Activated CD4-positive, CD25-positive, alpha-beta regulatory T cell treated with anti-CD3 and anti-CD28 coated beads, Interleukin-2, amount 50 U/mL, for 24 hours (primary cell): ENCODE measurements around the gene AFF1.
"Not testable (repeated sequence)": the region's sequence is repeated elsewhere in the genome, so short reads cannot be mapped to it uniquely, and the experiment has no call there.

Source experiments
- ATAC-seq, 2 donors: fragments of 150-1000 bp; cut with Tn5 transposase; one replicate each; pipeline ENCODE4 v1.10.0; 2021; ENCODE audit warnings: mild to moderate bottlenecking in 1 of 2, moderate library complexity in 1 of 2

The AFF1 gene

DNA sequence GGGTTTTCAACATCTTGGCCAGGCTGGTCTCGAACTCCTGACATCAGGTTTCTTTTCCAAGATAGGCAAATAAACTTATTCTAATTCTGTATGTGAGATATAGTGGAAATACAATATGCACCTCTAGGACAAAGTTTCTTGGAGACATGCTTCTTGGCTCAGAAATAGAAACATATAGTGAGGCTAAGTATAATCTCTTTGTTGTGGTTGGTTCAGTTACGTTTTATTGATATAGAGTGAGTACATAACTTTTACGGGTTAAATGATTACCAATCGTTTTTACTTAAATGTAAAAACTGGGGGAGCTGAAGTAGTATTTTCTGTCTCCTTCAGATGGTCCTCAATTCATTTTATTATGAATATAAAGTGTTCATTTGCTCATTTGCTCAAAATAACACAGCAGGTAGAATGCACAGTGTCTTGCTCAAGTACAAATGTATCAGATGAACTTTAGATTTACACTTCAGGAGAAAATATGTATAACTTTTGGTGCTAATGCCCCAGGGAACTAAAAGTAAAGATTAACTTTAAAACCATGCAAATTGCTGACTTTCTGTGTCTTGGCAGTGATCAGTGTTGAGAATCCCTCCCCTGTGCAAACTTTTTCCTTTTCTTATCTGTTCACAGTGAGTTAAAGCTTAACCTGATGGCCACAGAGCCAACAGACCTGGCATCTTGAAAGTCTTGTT is 77.6 kb downstream of the AFF1 start:
- ATAC-seq: no peak

- ATAC-seq: not testable (repeated sequence)
Measured at GRCh38 chr4:87012954-87013308, 78.1 kb downstream of the AFF1 start.

DNA sequence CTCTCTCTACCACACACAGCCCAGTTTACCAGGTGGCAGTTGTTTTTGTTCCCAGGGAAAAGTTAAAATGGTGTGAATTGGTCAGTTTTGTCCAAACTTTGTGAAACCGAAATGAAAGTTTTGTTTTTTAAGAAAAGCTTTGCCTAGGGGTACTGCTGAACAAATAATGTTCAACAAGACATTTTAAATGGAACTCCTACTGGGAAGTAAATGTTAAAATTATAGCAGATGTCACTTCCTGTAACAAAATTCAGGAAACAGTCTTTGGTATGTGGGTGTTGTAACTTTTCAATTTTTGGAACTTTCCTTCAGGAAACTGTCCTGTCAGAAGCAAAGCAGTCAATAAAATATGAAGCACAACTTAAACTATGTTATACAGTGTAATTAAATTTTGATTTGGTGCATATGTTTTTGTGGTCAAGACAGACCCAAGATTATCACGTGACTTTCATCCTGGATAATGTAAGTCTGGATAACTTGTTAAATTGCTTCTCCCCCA is 79.5 kb downstream of the AFF1 start:
- no peak for ATAC-seq

DNA sequence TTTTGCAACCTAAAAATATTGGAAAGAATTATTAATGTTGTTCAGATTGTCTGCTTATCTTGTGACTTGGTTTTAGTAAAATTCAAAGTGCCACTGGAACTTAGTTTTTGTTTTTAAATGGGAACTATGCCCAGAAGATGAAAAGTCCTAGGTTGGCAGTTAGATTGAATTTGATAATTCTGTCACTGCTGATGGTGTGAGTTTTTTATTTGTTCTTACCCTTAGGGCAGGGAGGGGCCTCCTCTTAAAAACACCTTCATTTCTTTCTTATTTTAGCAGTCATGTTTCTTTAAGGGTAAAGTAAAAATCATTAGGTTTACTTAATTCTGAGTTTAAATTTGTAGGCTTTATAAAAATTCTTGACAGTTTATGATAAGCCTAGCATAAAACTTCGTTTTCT is 80.6 kb downstream of the AFF1 start:
- no peak for ATAC-seq

GRCh38 chr4:87017580-87018342 is 83.0 kb downstream of the AFF1 start:
- ATAC-seq: peak; percentile 81 to 85

DNA sequence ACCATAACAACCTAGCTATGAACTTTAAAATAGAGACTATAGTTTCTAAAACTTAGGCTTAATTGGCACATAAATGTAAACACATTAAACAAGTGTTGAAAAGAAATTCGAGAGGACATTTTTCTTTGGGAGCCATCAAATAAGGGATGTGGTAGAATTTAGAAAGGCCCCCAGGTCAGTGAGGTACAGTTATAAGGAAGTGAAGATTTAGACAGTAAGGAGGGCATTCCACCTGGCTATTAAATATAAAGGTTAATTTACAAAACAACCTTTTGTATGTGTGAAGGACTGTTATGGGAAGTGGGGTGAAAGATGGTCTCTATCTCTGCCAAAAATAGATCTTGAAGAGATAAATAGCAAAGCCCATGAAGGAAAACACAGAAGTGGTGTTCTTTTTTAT is 83.9 kb downstream of the AFF1 start:
- ATAC-seq: no peak

GRCh38 chr4:87019246-87019791 is 84.5 kb downstream of the AFF1 start:
- ATAC-seq: no peak

- ATAC-seq: no peak
Measured at GRCh38 chr4:87019898-87020297, 85.1 kb downstream of the AFF1 start.

- ATAC-seq: no peak
Measured at GRCh38 chr4:87024201-87024600, 89.4 kb downstream of the AFF1 start.

DNA sequence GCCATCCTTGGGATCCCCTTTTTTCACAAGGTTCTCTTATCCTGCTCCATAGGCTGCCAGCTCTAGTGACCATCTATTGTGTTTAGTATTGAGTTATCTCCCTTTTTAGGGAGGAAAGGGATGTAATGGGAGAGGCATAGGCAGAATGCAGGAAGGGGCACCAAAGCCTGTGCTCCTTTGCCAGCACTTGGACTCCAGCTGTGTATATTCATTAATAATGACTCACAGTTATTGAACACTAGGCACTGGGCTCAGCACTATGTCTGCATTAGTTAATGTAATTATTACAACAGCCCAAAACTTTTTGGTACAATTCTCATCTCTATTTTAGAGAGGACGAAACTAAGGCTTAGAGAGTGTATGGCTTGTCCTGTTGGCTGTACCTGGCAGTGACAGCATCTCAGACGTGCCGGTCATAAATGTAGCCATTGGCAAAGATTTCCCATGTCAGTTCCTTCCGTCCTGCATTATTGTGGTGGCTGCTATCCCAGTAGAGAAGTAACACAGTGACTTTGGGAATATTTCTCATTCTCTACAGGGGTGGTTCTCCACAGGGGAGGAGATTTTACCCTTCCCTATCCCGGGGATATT is 90.3 kb downstream of the AFF1 start:
- ATAC-seq: no peak

DNA sequence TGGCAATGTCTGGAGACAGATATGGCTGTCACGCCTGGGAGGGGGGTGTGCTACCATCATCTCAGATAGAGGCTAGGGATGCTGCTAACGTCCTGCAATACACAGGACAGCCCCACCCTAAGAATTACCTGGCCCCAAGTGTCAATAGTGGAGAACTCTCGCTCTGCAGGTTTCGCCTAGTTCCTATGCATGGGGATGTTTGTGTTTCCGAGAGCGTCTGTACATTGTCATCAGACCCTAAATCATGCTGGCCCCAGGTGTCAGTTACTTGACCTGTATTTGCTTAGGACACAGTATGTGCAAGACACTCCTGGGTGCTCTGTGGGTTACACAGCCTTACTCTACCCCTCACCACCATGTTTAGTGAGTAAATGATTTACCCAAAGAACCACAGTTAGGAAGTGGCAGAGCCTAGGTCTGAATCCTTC is 90.8 kb downstream of the AFF1 start:
- ATAC-seq: no peak

DNA sequence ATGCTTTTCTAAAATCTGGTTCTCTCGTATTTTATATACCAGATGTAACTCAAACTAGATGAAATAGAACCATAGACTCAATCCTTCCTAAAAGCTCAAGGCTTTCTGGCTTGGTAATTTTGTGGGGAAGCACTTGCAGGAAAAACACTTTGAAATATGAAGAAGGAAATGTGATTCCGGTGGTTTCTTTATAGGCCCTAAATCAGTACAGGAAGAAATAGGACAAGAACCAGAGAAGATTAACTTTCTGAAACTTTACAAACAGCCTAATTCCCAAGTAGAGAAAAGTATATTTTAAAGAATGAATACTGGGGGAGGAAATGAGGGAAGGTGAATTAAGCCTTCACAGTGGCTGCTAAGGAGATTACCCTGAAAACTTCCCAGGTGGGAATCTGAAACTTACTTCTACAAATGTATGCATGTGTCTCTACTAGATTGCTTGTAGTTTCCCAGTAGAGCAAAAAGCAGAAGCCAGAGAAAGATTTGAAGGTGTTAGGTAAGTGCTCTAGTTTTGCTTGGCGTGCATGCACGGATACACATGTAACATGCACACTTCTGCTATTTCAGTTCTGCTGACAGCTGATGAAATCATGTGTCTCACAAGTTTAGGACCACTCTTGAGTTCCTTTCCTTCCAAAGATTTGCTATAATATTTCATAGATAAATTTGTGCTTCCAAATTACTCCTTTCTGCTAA is 92.1 kb downstream of the AFF1 start:
- ATAC-seq: no peak

DNA sequence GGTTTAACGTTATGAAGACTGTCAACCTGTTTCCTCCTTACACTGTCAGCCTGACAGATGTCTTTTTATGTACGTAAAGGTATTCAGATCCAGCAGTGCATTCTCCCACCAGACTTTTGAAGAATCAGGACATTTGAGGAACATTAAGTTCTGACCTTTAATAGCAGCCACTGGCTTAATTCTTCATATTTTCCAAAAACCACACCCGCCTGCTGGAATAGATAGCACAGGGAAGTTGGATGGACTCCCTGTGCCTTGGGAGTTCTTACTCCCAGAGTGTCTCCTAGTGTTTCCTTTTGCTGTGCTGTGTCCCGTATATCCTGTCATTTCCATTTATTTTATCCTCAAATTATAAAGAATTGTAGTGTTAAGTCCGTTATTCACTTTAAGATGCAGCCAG is 94.5 kb downstream of the AFF1 start:
- ATAC-seq: no peak

- ATAC-seq: no peak
Measured at GRCh38 chr4:87030124-87030523, 95.3 kb downstream of the AFF1 start.

DNA sequence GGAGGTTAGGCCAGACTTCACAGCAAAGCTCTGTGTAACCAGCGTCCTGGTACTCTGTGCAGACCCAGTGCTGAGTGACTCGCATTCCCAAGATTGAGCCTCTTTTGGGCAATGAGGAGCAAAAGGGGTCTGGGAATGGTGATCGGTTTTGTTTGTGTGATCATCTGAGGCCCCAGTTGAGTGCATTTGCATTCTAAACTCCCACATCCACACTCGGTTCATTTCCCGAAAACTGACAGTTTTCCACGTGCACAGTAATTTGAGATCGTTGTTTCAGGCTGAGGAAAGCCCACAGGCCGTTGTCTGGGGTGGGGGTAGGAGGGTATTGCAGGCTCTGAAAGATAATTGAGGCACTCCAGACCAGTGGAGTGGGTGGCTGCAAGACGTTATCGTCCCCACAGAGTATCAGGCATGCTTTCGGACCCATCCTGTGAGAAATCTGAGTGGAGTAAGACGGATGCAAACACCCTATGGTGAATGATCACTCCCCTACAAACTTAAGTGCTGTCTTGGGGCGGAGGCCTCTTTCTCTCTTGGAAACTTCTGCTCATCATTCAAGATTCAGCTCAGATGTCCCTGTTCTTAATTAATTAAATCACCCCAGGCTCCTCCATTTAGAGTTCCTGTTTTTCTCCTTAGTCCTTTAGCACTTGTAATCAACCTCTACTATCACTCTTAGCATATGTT is 96.1 kb downstream of the AFF1 start:
- ATAC-seq: no peak

- no peak for ATAC-seq
Measured at GRCh38 chr4:87031920-87032319, 97.1 kb downstream of the AFF1 start.

DNA sequence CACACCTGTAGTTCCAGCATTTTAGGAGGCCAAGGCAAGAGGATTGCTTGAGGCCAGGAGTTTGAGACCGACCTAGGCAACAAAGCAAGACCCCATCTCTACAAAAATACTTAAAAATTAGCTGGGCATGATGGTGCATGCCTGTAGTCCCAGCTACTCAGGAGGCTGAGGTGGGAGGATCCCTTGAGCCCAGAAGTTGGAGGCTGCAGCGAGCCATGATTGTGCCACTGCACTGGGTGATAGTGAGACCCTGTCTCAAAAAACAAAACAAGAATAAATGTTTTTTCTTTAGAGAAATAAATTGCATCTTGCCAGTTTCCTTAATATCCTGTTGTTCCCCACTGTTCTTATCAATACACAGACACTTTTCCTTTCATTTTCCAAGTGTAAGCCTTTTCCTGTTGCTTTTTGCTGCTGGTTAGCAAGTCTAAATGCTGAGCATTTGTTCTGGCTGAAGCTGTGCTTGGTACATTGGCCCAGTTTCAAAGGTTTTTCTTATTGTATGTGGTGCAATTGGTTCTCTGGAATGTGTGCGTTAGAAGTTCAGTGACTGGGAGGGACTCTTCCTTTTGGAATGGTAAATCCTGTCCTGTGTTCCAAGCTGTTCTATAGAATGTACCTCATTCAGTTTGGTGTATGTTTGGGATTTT is 98.2 kb downstream of the AFF1 start:
- no peak for ATAC-seq

GRCh38 chr4:87033902-87034301 is 99.1 kb downstream of the AFF1 start:
- no peak for ATAC-seq

DNA sequence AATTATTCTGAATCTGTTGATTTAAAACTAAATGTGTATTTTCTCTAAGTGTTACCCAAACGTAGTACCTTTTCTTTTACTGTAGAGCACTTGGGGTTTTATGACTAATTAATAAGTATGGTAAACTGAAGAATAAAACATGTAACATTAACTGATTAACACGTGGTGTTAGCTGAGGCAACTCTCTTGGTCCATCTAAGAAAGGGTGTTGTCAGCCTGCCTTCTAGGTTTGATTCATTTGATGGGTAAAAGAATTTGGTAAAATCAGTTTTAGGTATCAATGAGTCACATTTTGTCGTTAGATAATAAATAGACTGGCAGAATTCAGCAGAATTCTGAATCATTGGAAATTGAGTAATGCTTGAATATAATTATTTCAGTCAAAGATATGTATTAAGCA is 99.7 kb downstream of the AFF1 start:
- ATAC-seq: peak; percentile 95 to 97

DNA sequence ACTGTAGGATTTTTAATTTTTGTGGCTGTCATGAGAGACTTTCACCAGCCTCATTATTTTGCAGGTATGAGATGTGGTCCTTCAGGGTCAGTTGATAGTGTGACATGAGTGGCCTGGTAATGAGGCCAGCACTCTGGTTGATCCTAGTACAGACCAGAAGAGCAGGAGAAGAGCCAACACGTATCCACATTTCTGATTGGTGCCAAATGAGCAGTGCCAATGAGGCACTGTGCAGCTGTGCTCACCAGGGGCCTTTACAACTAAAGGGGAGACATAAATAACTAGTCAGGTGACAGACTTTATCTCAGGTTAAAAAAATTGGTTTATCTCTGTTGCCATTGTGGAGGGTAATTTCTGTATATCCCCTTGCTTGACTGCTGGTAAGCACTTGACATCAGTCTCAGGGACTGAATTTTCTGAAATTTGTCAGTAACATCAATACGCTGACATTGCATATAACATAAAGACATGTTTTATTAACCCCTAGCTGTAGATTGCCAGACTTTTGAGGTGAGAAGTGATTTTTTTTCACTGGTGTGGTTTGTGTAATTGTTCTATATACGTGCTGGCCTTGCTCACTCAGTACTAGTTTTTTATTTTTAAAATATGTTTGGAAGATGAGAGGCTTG is 101.2 kb downstream of the AFF1 start:
- no peak for ATAC-seq

- ATAC-seq: no peak
Measured at GRCh38 chr4:87036713-87037112, 101.9 kb downstream of the AFF1 start.
